NCI-H2107 treated with DMSO at 0.1 percent for 48 hours (cell line): ENCODE results near the gene KIF5A.

Experiments used
- DNase-seq: peaks from one replicate; lab custom pipeline; 2025; ENCODE audit not compliant: unreplicated experiment; lab: John Stamatoyannopoulos, UW

The KIF5A gene

DNA sequence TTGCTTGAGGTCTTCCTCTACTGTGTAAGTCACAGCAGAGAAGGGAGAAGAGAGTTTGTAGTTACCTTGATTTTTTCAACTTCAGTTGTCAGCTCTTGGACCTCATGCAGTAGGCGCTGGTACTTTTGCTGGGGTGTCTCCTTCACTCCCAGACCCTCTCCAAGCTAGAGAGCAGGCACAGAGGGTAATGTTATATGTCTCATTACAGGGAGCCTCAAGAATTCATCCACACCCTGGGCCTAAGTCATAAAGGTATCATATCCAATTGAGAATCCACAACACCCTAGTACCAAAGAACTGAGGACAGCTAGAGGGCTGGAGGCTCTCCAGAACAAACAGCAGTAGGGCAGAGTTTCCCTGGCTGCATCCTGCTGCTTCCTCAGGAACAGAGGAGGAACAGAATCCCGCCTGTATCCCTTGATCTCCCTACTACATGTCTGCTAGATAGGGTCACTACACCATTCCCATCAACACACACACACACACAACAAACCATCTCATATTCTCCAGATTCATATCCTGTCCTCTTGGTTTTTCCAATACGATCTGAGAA lies 14.8 kb upstream of the KIF5A start:
- DNase-seq = no peak

DNA sequence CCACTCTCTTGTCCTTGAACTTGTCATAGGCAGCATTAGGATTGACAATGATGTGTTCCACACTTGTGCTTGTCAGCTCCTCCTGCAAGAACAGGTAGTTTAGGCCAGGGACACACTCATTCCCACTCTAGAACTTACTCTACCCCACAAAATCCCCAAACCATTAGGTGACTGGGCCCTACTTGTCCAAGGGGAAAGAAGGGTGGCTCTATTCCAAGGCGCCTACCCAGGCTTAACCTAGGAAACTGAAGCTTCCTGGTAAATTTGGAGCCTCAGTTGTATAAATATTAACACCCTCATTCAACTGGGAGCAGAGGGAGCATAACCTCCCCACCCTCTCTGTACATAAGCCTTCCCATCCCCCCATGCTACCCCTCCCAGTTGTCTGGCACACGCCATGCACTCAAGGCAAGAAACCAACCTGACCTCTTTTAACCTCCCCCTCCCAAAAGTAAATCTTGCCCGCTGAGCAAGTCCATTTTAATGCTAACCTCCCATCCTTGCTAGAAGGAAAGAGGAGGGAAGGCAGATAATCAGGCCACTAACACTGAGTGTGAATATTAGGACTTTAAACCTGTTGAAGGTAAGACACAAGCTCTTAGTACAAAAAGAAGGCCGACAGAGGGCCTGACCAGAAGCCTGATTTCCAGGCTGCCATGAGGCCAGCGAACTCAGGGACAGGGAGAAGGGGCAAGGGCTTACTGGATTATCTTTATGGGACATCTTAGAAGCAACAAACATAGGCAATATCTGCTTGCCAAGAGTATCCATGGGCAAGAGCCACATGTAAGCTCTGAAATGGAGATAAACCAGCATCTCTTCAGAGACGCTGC lies 13.9 kb upstream of the KIF5A start:
- no peak for DNase-seq

DNA sequence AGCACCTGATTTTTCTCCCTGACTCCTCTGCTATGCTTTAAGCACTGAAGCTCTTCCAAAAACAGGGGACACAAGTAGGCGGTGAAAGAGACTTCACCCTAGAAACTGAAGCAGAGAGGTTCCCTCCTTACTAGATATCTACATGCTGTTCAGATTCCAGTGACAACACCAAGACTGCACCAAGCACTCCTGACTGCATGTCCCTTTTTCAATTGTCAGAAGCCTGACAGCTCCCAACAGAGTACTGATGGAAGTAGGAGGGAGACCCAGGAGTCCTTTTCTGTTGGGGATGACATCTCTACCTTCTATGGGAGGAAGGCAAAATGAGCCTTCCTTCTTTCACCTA lies 13.3 kb upstream of the KIF5A start:
- DNase-seq = no peak

DNA sequence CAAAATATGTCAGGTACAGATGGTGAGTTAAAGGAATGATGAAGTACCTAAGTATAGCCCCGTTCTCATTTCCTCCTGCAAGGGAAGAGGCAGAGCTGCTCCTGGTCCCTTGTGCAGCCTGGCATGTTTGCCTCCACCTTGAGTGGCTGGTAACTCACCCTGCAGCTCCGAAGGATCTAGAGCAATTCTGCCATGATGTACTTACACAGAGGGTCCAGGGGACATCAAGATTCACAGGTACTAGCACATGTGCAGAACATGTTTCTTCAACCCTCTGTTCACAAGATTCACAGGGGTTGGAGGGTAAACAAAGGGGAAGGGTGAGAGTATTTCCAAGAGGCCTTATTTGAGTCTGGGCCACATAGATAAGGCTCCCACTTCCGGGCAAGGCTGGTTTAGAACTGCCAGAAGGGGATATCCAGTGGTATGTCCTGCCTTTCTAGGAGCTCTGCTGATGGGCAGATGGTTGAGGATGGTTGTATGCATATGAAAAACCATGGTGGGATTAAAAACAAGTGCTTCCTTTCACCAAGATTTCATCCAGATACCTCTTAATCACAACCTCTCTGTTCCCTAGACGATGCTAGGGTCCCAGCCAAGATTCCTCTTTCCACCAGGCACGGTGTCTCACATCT lies 10.6 kb upstream of the KIF5A start:
- no peak for DNase-seq

DNA sequence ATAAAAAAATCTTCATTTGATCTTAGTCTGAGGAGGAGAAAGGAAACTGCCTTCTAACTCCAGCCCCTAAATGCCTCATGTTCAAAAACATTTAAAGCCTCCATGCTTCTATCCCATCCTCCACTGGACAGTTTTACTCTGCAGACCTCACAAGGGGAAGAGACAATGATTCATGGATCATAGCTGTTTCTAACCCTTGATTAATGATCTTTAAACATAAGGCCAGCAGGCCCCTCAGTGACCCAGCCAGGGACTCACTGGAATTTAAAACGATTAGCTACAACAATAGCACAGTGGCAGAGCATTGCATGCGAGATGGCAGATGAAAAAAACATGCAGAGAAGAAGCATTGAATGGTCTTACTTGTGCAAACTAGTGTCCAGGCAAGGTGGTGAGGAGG lies 8.8 kb upstream of the KIF5A start:
- DNase-seq = no peak

DNA sequence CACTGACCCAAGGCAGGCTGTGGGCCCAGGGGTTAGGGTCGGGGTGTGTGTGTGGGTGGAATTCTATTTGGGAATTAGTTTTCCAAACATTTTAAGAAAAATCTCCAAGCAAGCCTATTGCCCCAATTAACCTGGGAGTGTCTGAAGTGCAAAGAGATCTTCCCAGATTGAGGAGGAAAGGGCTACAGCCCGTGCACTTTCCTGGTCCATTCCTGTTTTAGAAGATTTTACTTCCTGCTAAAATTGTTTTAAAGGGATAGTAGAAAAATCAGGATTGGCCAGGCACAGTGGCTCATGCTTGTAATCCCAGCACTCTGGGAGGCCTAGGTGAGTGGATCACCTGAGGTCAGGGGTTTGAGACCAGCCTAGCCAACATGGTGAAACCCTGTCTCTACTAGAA lies 8.1 kb upstream of the KIF5A start:
- DNase-seq = no peak

DNA sequence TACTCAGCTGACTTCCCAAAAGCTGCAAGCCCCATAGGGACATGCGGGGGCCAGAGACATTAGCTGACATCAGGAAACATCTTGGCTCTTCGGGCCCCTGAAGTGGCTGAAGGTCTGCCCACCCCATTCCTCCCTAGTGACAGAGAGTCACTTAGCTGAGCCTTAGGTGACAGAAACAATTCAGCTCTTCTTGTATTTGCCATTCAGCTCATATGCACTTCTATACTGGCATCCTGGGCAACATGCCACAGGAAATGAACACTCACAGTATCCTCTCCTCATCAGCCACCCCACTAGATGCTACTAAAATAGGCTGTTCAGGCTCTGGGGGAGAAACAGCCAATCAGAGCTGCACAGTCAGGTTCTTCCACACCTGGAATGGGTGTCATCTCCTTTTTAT lies 6.3 kb upstream of the KIF5A start:
- DNase-seq = no peak

DNA sequence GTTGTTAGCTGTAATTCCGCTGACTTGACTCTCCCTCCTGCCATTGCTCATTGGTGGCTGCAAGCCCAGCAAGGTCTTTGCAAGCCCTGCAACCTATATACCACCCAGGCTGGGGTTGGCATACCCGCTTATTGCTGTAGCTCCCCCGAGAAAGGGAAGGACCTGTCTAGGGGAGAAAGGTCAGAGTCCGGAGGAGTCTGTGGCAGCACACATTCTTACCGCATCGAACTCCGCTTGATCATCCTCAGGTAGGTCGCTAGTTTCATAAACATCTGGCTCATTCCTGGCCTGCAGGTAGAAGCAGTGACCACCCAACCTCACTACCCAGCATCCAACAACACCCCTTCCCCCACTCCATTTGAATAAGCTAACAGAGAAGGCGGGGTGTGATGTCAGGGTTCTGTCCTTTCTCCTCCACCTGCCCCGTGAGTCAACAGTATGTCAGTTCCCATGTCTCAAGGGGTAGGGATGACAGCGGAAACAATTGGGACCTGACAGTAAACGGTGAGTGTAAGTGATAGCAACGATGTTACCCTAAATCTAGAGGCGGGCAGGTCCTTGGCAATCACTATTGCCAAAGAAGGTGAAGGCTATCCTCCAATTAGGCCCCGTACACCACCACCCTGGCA lies 3.9 kb upstream of the KIF5A start:
- DNase-seq = no peak

DNA sequence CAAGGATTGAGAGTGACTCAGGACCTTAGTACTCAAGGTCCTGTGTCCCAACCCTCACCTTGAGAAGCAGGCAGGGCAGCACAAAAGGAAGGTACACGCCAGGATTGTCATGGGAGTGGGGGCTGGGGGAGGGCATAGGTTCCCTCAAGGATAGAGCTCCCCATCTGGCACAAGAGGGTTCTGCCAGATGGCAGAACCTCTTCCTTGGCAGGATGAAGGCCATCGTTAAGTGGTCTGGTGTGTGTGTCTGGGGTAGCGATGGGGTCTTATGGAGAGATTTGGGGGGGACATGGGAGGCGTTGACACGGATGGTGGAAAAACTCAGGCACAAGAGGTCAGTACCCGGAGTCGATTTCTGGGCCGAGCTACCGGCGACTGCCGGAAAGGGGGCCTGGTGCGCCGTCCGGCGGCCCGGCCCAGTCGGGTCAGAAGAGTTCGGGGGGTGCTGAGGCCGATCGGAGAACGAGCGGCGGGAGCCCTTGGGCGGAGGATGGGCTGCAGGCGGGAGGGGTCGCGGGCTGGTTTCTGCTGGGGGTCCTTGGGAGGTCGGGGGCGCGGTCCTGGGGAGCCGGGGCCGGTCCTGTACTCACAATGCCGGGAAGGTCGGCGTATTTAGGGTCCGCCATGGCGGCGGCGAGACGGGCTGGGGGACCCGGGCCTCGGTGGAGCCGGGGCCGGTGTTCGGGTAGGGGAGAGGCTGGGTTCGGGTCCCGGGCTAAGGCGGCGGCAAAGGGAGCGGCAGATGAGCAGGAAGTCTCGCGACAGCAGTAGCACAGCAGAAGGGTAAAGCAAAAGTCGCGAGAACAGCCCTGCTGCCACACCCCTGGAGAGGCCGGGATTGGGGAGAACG lies 3.2 kb upstream of the KIF5A start, which contains the start of gene DCTN2:
TSS of gene DCTN2 (minus strand) at position 755 of the 850 bp plus-strand sequence. CDS start at position 626, 129 bp downstream.
- DNase-seq = peak; percentile 22

DNA sequence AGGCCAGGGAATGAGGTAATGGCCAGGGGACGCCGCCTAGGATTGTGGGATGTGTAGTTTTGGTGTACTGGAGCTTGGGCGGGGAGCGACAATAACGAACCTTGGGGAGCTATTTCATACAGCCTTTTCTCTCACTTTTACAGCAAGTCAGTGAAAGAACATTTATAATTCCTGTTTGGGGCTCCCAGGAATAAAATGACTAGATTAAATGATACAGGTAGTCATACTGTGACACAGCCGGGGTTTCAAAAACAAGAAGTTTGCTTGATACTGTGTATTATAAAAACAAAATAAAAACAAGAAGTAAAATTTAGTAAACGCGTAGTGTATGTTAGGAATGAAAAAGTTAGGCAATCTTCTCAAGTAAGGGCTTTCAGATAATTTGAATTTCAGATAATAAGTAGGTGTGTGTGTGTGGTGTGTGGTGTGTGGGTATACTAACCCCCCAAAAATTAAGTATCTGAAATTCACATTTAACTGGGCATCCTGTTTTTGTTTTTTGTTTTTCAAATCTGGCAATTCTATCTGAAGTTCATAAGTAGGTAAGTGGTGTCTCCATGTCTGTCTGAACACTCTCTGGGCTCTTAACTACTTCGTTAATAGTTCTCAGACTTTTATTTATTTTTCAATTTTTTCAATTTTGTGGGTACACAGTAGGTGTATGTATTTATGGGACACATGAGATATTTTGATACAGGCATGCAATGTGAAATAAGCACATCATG lies 2.4 kb upstream of the KIF5A start:
- DNase-seq = peak; percentile 98

DNA sequence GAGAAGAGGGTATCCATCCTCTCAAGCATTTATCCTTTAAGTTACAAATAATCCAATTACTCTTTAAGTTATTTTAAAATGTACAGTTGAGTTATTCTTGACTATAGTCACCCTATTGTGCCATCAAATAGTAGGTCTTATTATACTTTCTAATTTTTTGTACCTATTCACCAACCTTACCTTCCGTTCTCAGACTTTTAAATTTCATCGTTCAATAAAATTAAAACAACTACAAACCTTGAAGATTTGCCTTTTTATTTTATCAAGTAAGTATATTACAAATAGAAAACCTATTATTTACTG lies 1.9 kb upstream of the KIF5A start:
- no peak for DNase-seq

DNA sequence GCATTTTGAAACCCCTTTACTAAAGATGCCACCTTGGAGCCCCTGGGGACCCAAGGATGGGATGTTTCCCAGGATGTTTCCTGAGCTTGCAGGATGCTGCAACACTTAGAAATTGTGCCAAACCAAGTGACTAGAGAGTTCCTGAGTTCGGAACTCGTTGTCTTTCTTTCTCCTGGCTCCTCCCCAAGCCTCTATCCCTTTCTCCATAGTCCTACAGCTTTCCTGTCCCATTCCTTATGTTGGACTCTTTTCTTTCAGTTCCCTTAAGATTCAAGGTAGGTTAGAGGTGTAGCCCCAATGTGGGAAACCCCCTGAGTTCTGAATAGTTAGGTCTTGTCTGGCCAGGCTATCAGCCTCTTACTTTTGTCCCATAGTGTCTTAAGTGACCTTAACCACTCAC lies 1.4 kb upstream of the KIF5A start:
- DNase-seq = no peak

DNA sequence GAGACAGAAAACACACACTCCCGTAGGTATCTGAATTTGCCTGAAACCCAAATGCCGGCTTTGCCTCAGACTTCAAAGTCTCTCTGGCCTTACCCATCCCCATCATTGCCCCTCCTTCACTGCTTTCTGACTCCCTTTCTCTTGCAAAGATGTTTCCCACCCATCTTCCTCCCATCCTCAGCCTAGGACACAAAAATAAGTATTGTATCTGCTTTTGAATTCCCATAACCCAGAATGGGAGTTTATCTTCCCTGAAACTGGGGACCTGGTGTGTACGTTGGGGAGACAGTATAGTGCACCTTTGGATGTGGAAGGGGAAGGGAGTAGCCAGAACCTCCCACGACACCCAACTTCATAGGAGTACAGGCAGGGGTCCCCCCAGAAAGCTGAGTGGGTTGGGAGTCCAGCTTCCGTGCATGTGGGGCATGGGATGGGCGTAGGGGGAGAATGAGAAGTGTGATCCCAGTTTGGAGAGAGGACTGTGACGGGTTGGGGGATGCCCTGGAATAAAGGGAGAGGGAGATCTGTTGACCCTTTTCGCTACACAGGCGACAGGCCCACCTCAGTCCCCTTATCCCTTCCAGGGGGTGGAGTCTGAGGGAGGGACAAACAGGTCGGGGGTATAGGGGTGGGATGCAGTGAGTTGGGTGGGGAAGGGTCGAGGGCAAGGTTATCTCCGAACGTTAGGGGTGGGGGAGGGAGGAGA lies 488 bp upstream of the KIF5A start:
- DNase-seq = no peak

DNA sequence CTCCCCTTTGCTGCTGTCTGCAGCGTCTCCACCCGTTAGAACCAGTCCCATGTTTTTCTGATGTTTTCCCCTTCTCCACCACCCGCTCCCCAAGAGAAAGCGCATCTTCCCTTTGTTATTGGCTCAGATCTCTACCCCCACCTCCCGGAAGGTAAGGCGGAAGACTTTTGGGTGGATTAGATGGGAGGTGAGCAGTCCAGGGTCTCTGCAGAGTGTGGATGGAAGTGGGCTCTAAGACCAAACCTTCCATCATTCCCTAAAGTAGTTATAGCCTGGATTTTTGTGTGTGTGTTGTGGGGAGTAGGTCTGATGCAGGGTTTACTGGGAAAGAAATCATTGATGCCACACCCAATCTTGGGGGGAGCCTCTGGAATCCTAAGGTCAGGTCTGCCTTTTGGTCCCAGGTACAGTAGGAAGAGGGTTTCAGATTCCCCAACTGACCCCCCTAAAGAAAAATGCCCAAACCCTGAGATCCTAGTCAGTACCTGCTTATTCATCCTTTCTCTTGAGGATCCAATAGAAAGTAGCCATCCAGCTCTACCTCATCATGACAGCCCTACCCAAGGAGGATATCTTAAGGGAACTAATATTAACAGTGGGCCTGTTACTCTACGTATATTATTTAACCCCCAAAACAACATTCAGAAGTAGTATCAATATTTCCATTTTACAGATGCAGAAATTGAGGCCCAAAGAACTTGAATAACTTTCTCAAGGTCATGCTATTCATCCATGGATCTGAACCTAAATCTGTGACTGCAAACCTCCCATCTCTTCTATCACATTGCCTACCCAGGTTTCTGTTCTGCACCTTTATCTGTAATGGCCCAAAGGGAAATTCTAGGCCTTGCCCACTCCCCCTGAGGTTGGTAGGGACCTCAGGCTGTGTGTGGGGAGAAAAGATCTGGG lies 1.1 kb downstream of the KIF5A start:
- no peak for DNase-seq

DNA sequence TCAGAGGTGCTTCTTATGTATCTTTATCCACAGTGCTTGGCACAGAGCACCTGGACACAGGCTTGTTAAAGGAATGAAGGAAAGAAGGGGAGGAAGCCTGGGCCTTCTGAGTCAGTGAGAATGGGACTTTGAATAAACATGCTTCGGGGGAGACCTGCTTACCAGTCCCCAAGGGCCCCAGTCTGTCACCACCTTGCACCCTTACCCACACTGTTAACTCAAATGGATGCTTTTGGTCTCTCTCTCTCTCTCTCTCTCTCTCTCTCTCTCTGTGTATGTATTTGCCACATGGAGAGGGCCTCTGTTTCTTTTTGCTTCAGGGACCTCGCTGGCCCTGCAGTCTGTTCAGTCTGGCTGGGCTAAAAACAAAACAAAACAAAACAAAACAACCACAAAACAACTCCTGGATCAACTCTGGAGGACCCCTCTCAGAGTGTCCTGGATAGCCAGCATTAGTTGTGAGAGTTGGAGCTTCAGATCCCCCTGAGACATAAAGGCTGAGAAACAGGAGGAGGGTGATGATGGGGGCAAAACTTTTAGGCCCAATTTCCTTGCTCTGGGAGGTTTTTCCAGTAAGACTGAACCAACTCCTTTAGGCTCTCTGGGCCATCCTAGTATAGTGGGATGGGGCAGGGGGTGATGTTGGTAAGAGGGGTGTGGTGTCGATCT lies 1.9 kb downstream of the KIF5A start:
- no peak for DNase-seq

DNA sequence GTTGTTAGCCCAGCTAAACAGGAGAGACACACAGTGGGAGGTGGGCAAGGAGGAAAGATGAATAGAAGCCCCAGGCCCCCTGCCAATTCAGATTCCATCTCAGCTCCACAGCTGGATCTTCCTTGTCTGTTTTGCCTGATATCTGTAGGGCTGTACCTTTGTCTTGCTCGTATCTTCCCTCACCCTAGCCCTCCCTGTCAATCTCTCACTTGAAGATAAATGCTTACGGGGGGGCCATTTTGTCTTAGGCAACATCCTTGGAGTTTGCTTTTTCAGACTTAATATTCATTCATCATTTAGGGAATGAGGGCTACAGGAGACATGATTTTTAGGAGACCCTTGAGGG lies 2.4 kb downstream of the KIF5A start:
- no peak for DNase-seq

DNA sequence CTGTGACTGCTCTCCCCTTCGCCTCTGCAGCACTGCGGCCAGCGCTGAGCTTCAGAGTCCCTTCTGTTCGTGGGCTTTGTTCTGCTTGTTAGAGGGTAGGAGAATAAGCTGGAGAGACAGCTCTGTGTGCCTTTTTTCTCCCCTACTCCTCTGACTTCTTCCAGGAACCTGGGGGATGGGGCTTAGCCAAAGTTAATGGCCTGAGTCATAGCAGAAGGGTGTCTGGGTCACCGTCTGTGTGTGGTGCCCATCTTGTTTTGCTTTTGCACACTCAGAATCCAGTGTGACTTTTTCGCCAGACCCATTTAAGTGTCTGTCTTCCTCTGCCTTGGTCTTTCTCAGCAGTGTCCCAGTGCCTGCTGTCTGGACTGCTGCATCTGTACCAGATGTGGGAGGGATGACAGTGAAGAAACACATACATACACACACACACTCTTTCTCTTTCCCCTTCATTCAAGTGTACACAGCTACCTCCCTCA lies 3.0 kb downstream of the KIF5A start:
- no peak for DNase-seq
